Ascending aorta (tissue), 2 donors: ENCODE results near the gene FRMPD4. TPM values are rescaled to one million over a fixed set of nuclear protein-coding genes. Genes with fewer than 3 reads are reported as not detected.
A peak's percentile ranks its signal among the peaks of the same experiment; 100 is the strongest.

Experiments used
- DNase-seq, 2 donors: peaks; one replicate each; pipeline ENCODE4 v3.0.0-alpha.2; 2019; ENCODE audit warnings: low spot score in 2 of 2
- H3K27ac ChIP-seq, 2 donors: fragments of 200-600 bp; sonication (generic); one replicate each; pipeline ENCODE4 v1.5.1; 2016 to 2017; ENCODE audit warnings: mild to moderate bottlenecking in 1 of 2
- H3K27me3 ChIP-seq: fragments of 200-600 bp; sonication (generic); one replicate; pipeline ENCODE4 v1.5.1; 2017
- H3K36me3 ChIP-seq, 2 donors: fragments of 200-600 bp; sonication (generic); one replicate each; pipeline ENCODE4 v1.5.1; 2016
- H3K4me1 ChIP-seq, 2 donors: fragments of 200-600 bp; sonication (generic); one replicate each; pipeline ENCODE4 v1.5.1; 2016 to 2017; ENCODE audit warnings: mild to moderate bottlenecking in 1 of 2
- H3K4me3 ChIP-seq, 2 donors: fragments of 200-600 bp; sonication (generic); one replicate each; pipeline ENCODE4 v1.5.1; 2016 to 2017; ENCODE audit warnings: mild to moderate bottlenecking in 1 of 2
- H3K9me3 ChIP-seq, 2 donors: fragments of 200-600 bp; sonication (generic); one replicate each; pipeline ENCODE4 v1.5.1; 2016
- CTCF ChIP-seq, 3 experiments: fragments of 200-600 bp in 2 of 3; fragments of 450-650 bp in 1 of 3; sonication (generic) in 2 of 3; IDR thresholded peaks; one replicate each; pipeline ENCODE4 v1.5.1; 2016 to 2019; ENCODE audit warnings: antibody characterized with exemption in 3 of 3, mild to moderate bottlenecking in 1 of 3, moderate library complexity in 1 of 3
- intact Hi-C: fragments of 100-400 bp; cut with DNase I; formaldehyde crosslinking; loops from one replicate; pipeline ENCODE4 v1.15.1; 2023
- total RNA-seq: library from RNA; depleted of rRNA; stranded (reverse); fragments of >200 nt; gene quantifications from one replicate; pipeline ENCODE4 v1.1.0, GENCODE V29; 2016

Gene FRMPD4
- total RNA-seq, 1 donor from 2014 or later = not detected

- DNase-seq = no peak
- no peak for TF ChIP-seq CTCF (IDR thresholded peaks at IDR 0.05)
- Histone ChIP-seq H3K36me3 (no peaks in the 10 kb centered on the region), H3K27me3 (no peaks in the 10 kb centered on the region), H3K9me3 (peaks cover 0 to 6% of the 10 kb centered on the region in 2 donors), H3K4me1 (no peaks in the 10 kb centered on the region), H3K27ac (no peak overlapping the region), H3K4me3 (no peak overlapping the region)
- intact Hi-C loops = no loop called here
Observed at GRCh38 chrX:12128017-12128416, 10.3 kb upstream of the FRMPD4 start.

- Histone ChIP-seq H3K36me3 (no peaks in the 10 kb centered on the region), H3K27me3 (no peaks in the 10 kb centered on the region), H3K4me1 (no peaks in the 10 kb centered on the region), H3K4me3 (peak overlapping the region in 1 of 2 donors; percentile 6), H3K27ac (no peak overlapping the region), H3K9me3 (no peaks in the 10 kb centered on the region)
- no peak for TF ChIP-seq CTCF (IDR thresholded peaks at IDR 0.05)
- intact Hi-C loops = no loop called here
- no peak for DNase-seq
Observed at GRCh38 chrX:12137951-12138360, 317 bp upstream of the FRMPD4 start.

GRCh38 chrX:12139934-12140611, 1.8 kb downstream of the FRMPD4 start:
- Histone ChIP-seq H3K36me3 (no peaks in the 10 kb centered on the region), H3K9me3 (no peaks in the 10 kb centered on the region), H3K4me1 (no peaks in the 10 kb centered on the region), H3K4me3 (no peak overlapping the region), H3K27ac (no peak overlapping the region), H3K27me3 (no peaks in the 10 kb centered on the region)
- intact Hi-C loops = no loop called here
- TF ChIP-seq CTCF (IDR thresholded peaks at IDR 0.05) = no peak
- no peak for DNase-seq

- no peak for DNase-seq
- TF ChIP-seq CTCF (IDR thresholded peaks at IDR 0.05) = no peak
Observed at GRCh38 chrX:12141511-12141910, 3.2 kb downstream of the FRMPD4 start.

GRCh38 chrX:12142661-12143060, 4.4 kb downstream of the FRMPD4 start:
- TF ChIP-seq CTCF (IDR thresholded peaks at IDR 0.05) = no peak
- Histone ChIP-seq H3K36me3 (no peaks in the 10 kb centered on the region), H3K4me3 (no peak overlapping the region), H3K27ac (no peak overlapping the region), H3K4me1 (no peaks in the 10 kb centered on the region), H3K9me3 (no peaks in the 10 kb centered on the region), H3K27me3 (no peaks in the 10 kb centered on the region)
- DNase-seq = no peak
- intact Hi-C loops = no loop called here

More at GRCh38 chrX:12141511-12141910, 3.2 kb downstream of the FRMPD4 start:
- no peaks in the 10 kb centered on the region for H3K9me3 ChIP-seq
- no peaks in the 10 kb centered on the region for H3K36me3 ChIP-seq
- H3K4me3 ChIP-seq = no peak overlapping the region
- H3K27ac ChIP-seq = no peak overlapping the region
- H3K27me3 ChIP-seq = no peaks in the 10 kb centered on the region
- intact Hi-C loops = no loop called here
- no peaks in the 10 kb centered on the region for H3K4me1 ChIP-seq

GRCh38 chrX:12145402-12145801, 7.1 kb downstream of the FRMPD4 start:
- H3K4me3 ChIP-seq = no peak overlapping the region
- H3K27me3 ChIP-seq = no peaks in the 10 kb centered on the region
- TF ChIP-seq CTCF (IDR thresholded peaks at IDR 0.05) = no peak
- no peaks in the 10 kb centered on the region for H3K4me1 ChIP-seq
- no peak for DNase-seq
- intact Hi-C loops = no loop called here
- no peaks in the 10 kb centered on the region for H3K36me3 ChIP-seq
- H3K9me3 ChIP-seq = no peaks in the 10 kb centered on the region
- no peak overlapping the region for H3K27ac ChIP-seq
